H1 (cell line): ENCODE measurements around the gene UBQLN1. TPM values are rescaled to one million over a fixed set of nuclear protein-coding genes. Genes with fewer than 3 reads are reported as not detected.

Source experiments
- CTCF ChIA-PET: fragments of 300-600 bp; sonication (Branson Sonifier 250); formaldehyde crosslinking; loops from one replicate; lab custom pipeline; 2021; ENCODE audit not compliant: partially characterized antibody; lab: Charles Lee
- POLR2A ChIA-PET: fragments of 300-600 bp; sonication (Branson Sonifier 250); formaldehyde crosslinking; loops from one replicate; lab custom pipeline; 2021; ENCODE audit warnings: inconsistent platforms; ENCODE audit not compliant: partially characterized antibody; lab: Charles Lee
- DNase-seq, 2 experiments: peaks; one replicate each; pipeline versions ENCODE4 v3.0.0 to v3.0.0-alpha.2; 2010 to 2022; ENCODE audit warnings: low spot score in 2 of 2, low read depth in 1 of 2, mixed read lengths in 1 of 2
- FAIRE-seq: peaks from 2 replicates; lab custom pipeline; 2011; peaks lifted over from hg19 to GRCh38; lab: Jason Lieb, UNC
- H2AFZ ChIP-seq: 2 replicates; pipeline ENCODE4 v1.8.1; 2012; ENCODE audit warnings: low read length, inconsistent platforms
- H2AK5ac ChIP-seq: 2 replicates; pipeline ENCODE4 v1.6.1; 2013; ENCODE audit warnings: low read depth, low read length
- H2BK120ac ChIP-seq: replicated peaks from 2 replicates; pipeline ENCODE3; 2013; ENCODE audit warnings: low read depth, low read length, inconsistent platforms
- H2BK12ac ChIP-seq: 2 replicates; pipeline ENCODE4 v1.6.1; 2013; ENCODE audit warnings: low read depth, low read length
- H2BK15ac ChIP-seq: 2 replicates; pipeline ENCODE4 v1.6.1; 2013; ENCODE audit warnings: low read length
- H2BK20ac ChIP-seq: 2 replicates; pipeline ENCODE4 v1.6.1; 2013; ENCODE audit warnings: low read length
- H2BK5ac ChIP-seq: 2 replicates; pipeline ENCODE4 v1.6.1; 2013; ENCODE audit warnings: low read depth, low read length
- H3K14ac ChIP-seq: 2 replicates; pipeline ENCODE4 v1.6.1; 2013; ENCODE audit warnings: inconsistent platforms; ENCODE audit not compliant: insufficient read length
- H3K18ac ChIP-seq: 2 replicates; pipeline ENCODE4 v1.6.1; 2013; ENCODE audit warnings: low read length; ENCODE audit errors: extremely low read depth
- H3K23ac ChIP-seq: 2 replicates; pipeline ENCODE4 v1.6.1; 2013; ENCODE audit warnings: inconsistent platforms; ENCODE audit not compliant: insufficient read length
- H3K23me2 ChIP-seq: 2 replicates; pipeline ENCODE4 v1.6.1; 2013; ENCODE audit warnings: low read depth, low read length
- H3K27ac ChIP-seq: 2 replicates; pipeline ENCODE4 v1.6.1; 2011; ENCODE audit warnings: low read depth, low read length, inconsistent platforms
- H3K27me3 ChIP-seq, 4 experiments: replicated peaks in 1 of 4; 1 replicate in 1 of 4; 2 replicates in 3 of 4; pipeline versions ENCODE4 v1.6.1 to v1.8.1; 2011 to 2013; ENCODE audit warnings: low read length in 3 of 4, mild to moderate bottlenecking in 3 of 4, inconsistent platforms in 2 of 4, mixed read lengths in 2 of 4, moderate library complexity in 1 of 4; ENCODE audit not compliant: control insufficient read depth in 3 of 4, insufficient read depth in 3 of 4; ENCODE audit errors: extremely low read depth in 1 of 4
- H3K36me3 ChIP-seq, 4 experiments: 2 replicates each; pipeline versions ENCODE4 v1.6.1 to v1.8.1; 2011 to 2013; ENCODE audit warnings: mild to moderate bottlenecking in 4 of 4, low read length in 3 of 4, moderate library complexity in 2 of 4, control low read depth in 1 of 4, inconsistent platforms in 1 of 4; ENCODE audit not compliant: insufficient read depth in 4 of 4, control insufficient read depth in 2 of 4
- H3K4ac ChIP-seq: replicated peaks from 2 replicates; pipeline ENCODE3; 2013; ENCODE audit warnings: low read length, low read depth, mixed read lengths, inconsistent platforms; ENCODE audit not compliant: insufficient read length
- H3K4me1 ChIP-seq, 4 experiments: replicated peaks in 1 of 4; 1 replicate in 1 of 4; 2 replicates in 3 of 4; pipeline versions ENCODE4 v1.6.1 to v1.8.1; 2011 to 2013; ENCODE audit warnings: low read length in 3 of 4, inconsistent platforms in 2 of 4, mixed read lengths in 1 of 4; ENCODE audit not compliant: insufficient read depth in 4 of 4, control insufficient read depth in 3 of 4
- H3K4me2 ChIP-seq, 2 experiments: 2 replicates each; pipeline versions ENCODE4 v1.6.1 to v1.8.1; 2011 to 2013; ENCODE audit warnings: low read depth in 2 of 2, low read length in 2 of 2, control low read depth in 1 of 2, inconsistent platforms in 1 of 2, mild to moderate bottlenecking in 1 of 2; ENCODE audit not compliant: insufficient read depth in 1 of 2
- H3K4me3 ChIP-seq, 4 experiments: fragments of 200-600, 300-600 bp in 1 of 4; sonication (generic), shearing (Covaris generic), sonication (Bioruptor Twin) in 1 of 4; 2 replicates each; pipeline versions ENCODE4 v1.5.1 to v1.8.1; 2011 to 2016; ENCODE audit warnings: low read length in 4 of 4, low read depth in 3 of 4, control low read depth in 2 of 4, inconsistent platforms in 2 of 4, mild to moderate bottlenecking in 2 of 4, mixed read lengths in 1 of 4, moderate library complexity in 1 of 4; ENCODE audit not compliant: insufficient read depth in 2 of 4; ENCODE audit errors: extremely low read depth in 1 of 4
- H3K56ac ChIP-seq: replicated peaks from 2 replicates; pipeline ENCODE3; 2013; ENCODE audit warnings: low read depth, mild to moderate bottlenecking, mixed read lengths, low read length, inconsistent platforms; ENCODE audit not compliant: insufficient read length
- H3K79me1 ChIP-seq: 2 replicates; pipeline ENCODE4 v1.6.1; 2013; ENCODE audit warnings: low read depth, low read length, control low read depth
- H3K79me2 ChIP-seq, 2 experiments: 2 replicates each; pipeline versions ENCODE4 v1.6.1 to v1.8.1; 2012 to 2013; ENCODE audit warnings: low read length in 2 of 2, mild to moderate bottlenecking in 2 of 2, inconsistent platforms in 1 of 2; ENCODE audit not compliant: insufficient read depth in 2 of 2, control insufficient read depth in 1 of 2
- H3K9ac ChIP-seq, 4 experiments: replicated peaks in 1 of 4; 1 replicate in 1 of 4; 2 replicates in 3 of 4; pipeline versions ENCODE4 v1.6.1 to v1.8.1; 2011 to 2013; ENCODE audit warnings: low read depth in 3 of 4, low read length in 3 of 4, control low read depth in 2 of 4, mild to moderate bottlenecking in 2 of 4, moderate library complexity in 2 of 4, inconsistent platforms in 1 of 4; ENCODE audit errors: extremely low read depth in 1 of 4
- H3K9me3 ChIP-seq, 2 experiments: 2 replicates each; pipeline versions ENCODE4 v1.6.1 to v1.8.1; 2012 to 2013; ENCODE audit warnings: mild to moderate bottlenecking in 2 of 2, moderate library complexity in 2 of 2, control low read depth in 1 of 2, inconsistent platforms in 1 of 2, low read depth in 1 of 2, low read length in 1 of 2, mixed read lengths in 1 of 2; ENCODE audit not compliant: insufficient read depth in 2 of 2
- H4K20me1 ChIP-seq, 2 experiments: replicated peaks in 1 of 2; 2 replicates each; pipeline versions ENCODE3 to v1.8.1; 2011 to 2013; ENCODE audit warnings: inconsistent platforms in 2 of 2, low read length in 2 of 2, mild to moderate bottlenecking in 1 of 2; ENCODE audit not compliant: insufficient read depth in 2 of 2, control insufficient read depth in 1 of 2
- H4K5ac ChIP-seq: 2 replicates; pipeline ENCODE4 v1.6.1; 2013; ENCODE audit warnings: low read length, low read depth, mixed read lengths, inconsistent platforms; ENCODE audit not compliant: insufficient read length
- H4K8ac ChIP-seq: 2 replicates; pipeline ENCODE4 v1.8.0; 2013; ENCODE audit warnings: mild to moderate bottlenecking, moderate library complexity, low read length, inconsistent platforms; ENCODE audit not compliant: insufficient read depth; ENCODE audit errors: extremely low read depth
- H4K91ac ChIP-seq: replicated peaks from 2 replicates; pipeline ENCODE3; 2013; ENCODE audit warnings: low read length, mixed read lengths, inconsistent platforms; ENCODE audit not compliant: insufficient read length
- CBX8 ChIP-seq: fragments of 300-800, 300-1000 bp; sonication (generic); IDR thresholded peaks from 2 replicates; pipeline ENCODE4 v1.7.1; 2016; ENCODE audit warnings: low read depth, low read length, borderline replicate concordance
- CREB1 ChIP-seq: IDR thresholded peaks from 2 replicates; pipeline ENCODE4 v1.6.1; 2012; ENCODE audit warnings: inconsistent platforms
- NRF1 ChIP-seq: IDR thresholded peaks from 2 replicates; pipeline ENCODE4 v1.6.1; 2011; ENCODE audit warnings: mild to moderate bottlenecking, low read depth, low read length, improper control_type of control experiment
- SIRT6 ChIP-seq: IDR thresholded peaks from one replicate; pipeline ENCODE4 v1.7.1; 2012; ENCODE audit warnings: low read length, inconsistent platforms
- TEAD4 ChIP-seq: IDR thresholded peaks from 2 replicates; pipeline ENCODE4 v1.6.1; 2012; ENCODE audit warnings: low read depth, low read length, inconsistent platforms, mixed read lengths
- WGBS, 2 experiments: shearing (Covaris generic) in 1 of 2; methylation state at CpG; one replicate each; pipeline versions ENCODE4 v1.1.6 to v1.1.7; 2013 to 2015; ENCODE audit warnings: low lambda C conversion rate in 2 of 2, mixed read lengths in 2 of 2, inconsistent platforms in 1 of 2, low coverage in 1 of 2, missing lambda C conversion rate in 1 of 2; ENCODE audit not compliant: insufficient replicate concordance in 2 of 2, insufficient coverage in 1 of 2, insufficient read length in 1 of 2; ENCODE audit errors: extremely low coverage in 1 of 2, missing lambda C conversion rate in 1 of 2; 5-methylcytosine and 5-hydroxymethylcytosine counted together
- polyA plus RNA-seq, 7 experiments: library from polyadenylated mRNA; depleted of rRNA in 3 of 7; stranded (reverse) in 5 of 7; unstranded in 2 of 7; fragments of >200 nt in 5 of 7; fragments of 200-250 nt in 2 of 7; gene quantifications; 1 replicate in 5 of 7; 2 replicates in 1 of 7; 4 replicates in 1 of 7; pipeline versions ENCODE4 v1.2.1 to v1.2.3, GENCODE V29; 2011 to 2013; ENCODE audit warnings: missing spikeins in 2 of 7, mixed read lengths in 2 of 7
- total RNA-seq: library from RNA; stranded (reverse); fragmentation: NEBNext Ultra II Directional; extraction: Animal tissue kit (Norgen Biotek cat#: 25700); gene quantifications from 2 replicates; pipeline ENCODE4 v1.2.1, GENCODE V29; 2021
- TF ChIP-seq, protein P1 (sequence below): IDR thresholded peaks from 2 replicates; pipeline ENCODE4 v1.6.1; 2012; ENCODE audit warnings: low read length, inconsistent platforms

The UBQLN1 gene
- total and polyA plus RNA-seq, 2 of the 8 experiments (the other 6 are each of a cell fraction or from before 2014, with no cell fraction given), result 62.4 to 105 TPM

- no peak overlapping the region for H2AFZ ChIP-seq
- H2BK120ac ChIP-seq, result no peak overlapping the region
- peaks cover 0 to 2% (median 0%) of the 10 kb centered on the region in 4 experiments; a peak in 1 of 7 replicates for H3K4me1 ChIP-seq
- H4K20me1 ChIP-seq, result peaks cover 8 to 12% of the 10 kb centered on the region in 2 experiments
- H4K5ac ChIP-seq, result no peak overlapping the region
- H3K79me2 ChIP-seq, result peaks cover 37 to 100% of the 10 kb centered on the region in 2 experiments
- no peaks in the 10 kb centered on the region for H3K27me3 ChIP-seq
- H3K36me3 ChIP-seq, result no peaks in the 10 kb centered on the region
- CTCF ChIA-PET, result no interaction called here
- H3K9ac ChIP-seq, result no peak overlapping the region
- no peak overlapping the region for H3K4ac ChIP-seq
- 96% methylated on average over 3 of the region's 3 CpGs; no CpG with 5 or more reads in 1 of the 2 experiments for WGBS, 2 experiments
- H3K14ac ChIP-seq, result no peak overlapping the region
- no peak overlapping the region for H4K8ac ChIP-seq
- H3K56ac ChIP-seq, result no peak overlapping the region
- no peak overlapping the region for H3K4me2 ChIP-seq
- TF ChIP-seq NRF1 (no peak), CREB1 (no peak), TEAD4 (no peak), CBX8 (no peak), SIRT6 (no peak)
- TF ChIP-seq, protein P1, sequence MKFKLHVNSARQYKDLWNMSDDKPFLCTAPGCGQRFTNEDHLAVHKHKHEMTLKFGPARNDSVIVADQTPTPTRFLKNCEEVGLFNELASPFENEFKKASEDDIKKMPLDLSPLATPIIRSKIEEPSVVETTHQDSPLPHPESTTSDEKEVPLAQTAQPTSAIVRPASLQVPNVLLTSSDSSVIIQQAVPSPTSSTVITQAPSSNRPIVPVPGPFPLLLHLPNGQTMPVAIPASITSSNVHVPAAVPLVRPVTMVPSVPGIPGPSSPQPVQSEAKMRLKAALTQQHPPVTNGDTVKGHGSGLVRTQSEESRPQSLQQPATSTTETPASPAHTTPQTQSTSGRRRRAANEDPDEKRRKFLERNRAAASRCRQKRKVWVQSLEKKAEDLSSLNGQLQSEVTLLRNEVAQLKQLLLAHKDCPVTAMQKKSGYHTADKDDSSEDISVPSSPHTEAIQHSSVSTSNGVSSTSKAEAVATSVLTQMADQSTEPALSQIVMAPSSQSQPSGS, result no peak
- no peak overlapping the region for H2BK5ac ChIP-seq
- FAIRE-seq (no peak), DNase-seq (no peak)
- no peak overlapping the region for H2BK15ac ChIP-seq
- H3K23me2 ChIP-seq, result no peaks in the 10 kb centered on the region
- POLR2A ChIA-PET, result interaction anchor here (2.1 kb wide), 1 partner anchor 8 kb away, joined by 12 read pairs; the partner anchor contains the start of gene UBQLN1
- no peak overlapping the region for H3K23ac ChIP-seq
- H3K18ac ChIP-seq, result no peak overlapping the region
- no peak overlapping the region for H3K4me3 ChIP-seq
- no peak overlapping the region for H4K91ac ChIP-seq
- H3K79me1 ChIP-seq, result no peaks in the 10 kb centered on the region
- no peak overlapping the region for H2BK12ac ChIP-seq
- no peak overlapping the region for H2AK5ac ChIP-seq
- no peak overlapping the region for H3K27ac ChIP-seq
- no peaks in the 10 kb centered on the region for H3K9me3 ChIP-seq
- no peak overlapping the region for H2BK20ac ChIP-seq
Observed at GRCh38 chr9:83699615-83700014, 8.1 kb downstream of the UBQLN1 start.
